H1 (cell line): ENCODE measurements around the gene CASP5. TPM values are rescaled to one million over a fixed set of nuclear protein-coding genes. Genes with fewer than 3 reads are reported as not detected.

Source experiments
- CHD7 ChIP-seq: fragments of 300-600 bp; sonication (generic); IDR thresholded peaks from 2 replicates; pipeline ENCODE4 v1.7.1; 2012; ENCODE audit warnings: low read length, moderate library complexity, mild to moderate bottlenecking, inconsistent platforms; ENCODE audit not compliant: insufficient replicate concordance
- CREB1 ChIP-seq: IDR thresholded peaks from 2 replicates; pipeline ENCODE4 v1.6.1; 2012; ENCODE audit warnings: inconsistent platforms
- polyA plus RNA-seq, 7 experiments: library from polyadenylated mRNA; depleted of rRNA in 3 of 7; stranded (reverse) in 5 of 7; unstranded in 2 of 7; fragments of >200 nt in 5 of 7; fragments of 200-250 nt in 2 of 7; gene quantifications; 1 replicate in 5 of 7; 2 replicates in 1 of 7; 4 replicates in 1 of 7; pipeline versions ENCODE4 v1.2.1 to v1.2.3, GENCODE V29; 2011 to 2013; ENCODE audit warnings: missing spikeins in 2 of 7, mixed read lengths in 2 of 7
- total RNA-seq: library from RNA; stranded (reverse); fragmentation: NEBNext Ultra II Directional; extraction: Animal tissue kit (Norgen Biotek cat#: 25700); gene quantifications from 2 replicates; pipeline ENCODE4 v1.2.1, GENCODE V29; 2021

Gene CASP5
- total and polyA plus RNA-seq, 2 of the 8 experiments (the other 6 are each of a cell fraction or from before 2014, with no cell fraction given) = not detected

DNA sequence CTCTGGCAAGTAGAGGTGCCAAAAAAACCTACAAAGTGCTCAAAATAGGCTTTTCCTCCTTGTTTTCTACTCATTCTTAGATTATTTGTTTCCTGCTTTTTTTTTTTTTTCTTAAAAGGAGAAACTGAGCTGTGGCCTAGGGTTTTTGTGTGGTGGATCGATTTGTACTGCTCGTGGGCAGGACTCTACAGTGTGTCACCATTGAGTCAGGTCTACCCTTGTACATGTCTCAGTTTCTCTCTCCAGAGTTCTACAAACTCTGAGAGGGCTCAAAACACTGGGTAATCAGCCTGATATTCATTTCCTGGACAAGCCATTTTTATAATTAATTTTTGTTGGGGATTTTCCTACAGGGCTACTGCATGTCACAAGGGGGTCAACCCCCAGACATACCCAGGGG, 49.4 kb downstream of the CASP5 start (continued):
- TF ChIP-seq CHD7 = no peak
- no peak for TF ChIP-seq CREB1
- TF ChIP-seq, all 59 proteins: peak for 0
